Breast epithelium (tissue), 3 donors: Measurements from ENCODE around the gene TANGO2.

Experiments used
- POLR2A ChIP-seq: fragments of 450-650 bp; IDR thresholded peaks from one replicate; pipeline ENCODE4 v1.6.1; 2016; ENCODE audit warnings: antibody characterized with exemption, mild to moderate bottlenecking, moderate library complexity
- POLR2AphosphoS5 ChIP-seq, 3 donors: sonication (generic); formaldehyde crosslinking; IDR thresholded peaks; one replicate each; pipeline ENCODE4 v1.6.1; 2017; ENCODE audit warnings: antibody characterized with exemption in 3 of 3
- TF ChIP-seq, protein P1 (sequence below), 3 donors: fragments of 450-650 bp; IDR thresholded peaks; one replicate each; pipeline ENCODE4 v1.5.1; 2016 to 2017; ENCODE audit warnings: antibody characterized with exemption in 3 of 3, mild to moderate bottlenecking in 3 of 3, moderate library complexity in 3 of 3

DNA sequence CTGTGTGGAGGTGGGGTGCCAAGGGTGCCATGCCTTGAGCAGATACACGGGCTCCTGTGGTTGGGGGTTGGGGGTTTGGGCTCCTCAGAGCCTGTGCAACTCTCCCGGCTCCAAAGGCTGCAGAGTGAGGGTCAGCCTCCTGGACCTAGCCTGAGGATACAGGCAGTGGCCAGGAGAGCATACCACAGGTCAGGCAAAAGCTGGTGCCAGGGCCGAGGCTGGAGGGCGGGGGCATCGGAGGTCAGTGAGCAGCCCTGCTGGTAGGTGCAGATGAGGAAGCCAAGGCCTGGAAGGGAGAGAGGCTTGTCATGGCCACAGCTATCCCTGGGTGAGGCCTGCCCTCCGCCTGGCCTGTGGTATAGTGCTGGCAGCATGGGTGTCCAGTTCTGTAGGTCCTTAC, 33.6 kb downstream of the TANGO2 start:
- TF ChIP-seq, protein P1, sequence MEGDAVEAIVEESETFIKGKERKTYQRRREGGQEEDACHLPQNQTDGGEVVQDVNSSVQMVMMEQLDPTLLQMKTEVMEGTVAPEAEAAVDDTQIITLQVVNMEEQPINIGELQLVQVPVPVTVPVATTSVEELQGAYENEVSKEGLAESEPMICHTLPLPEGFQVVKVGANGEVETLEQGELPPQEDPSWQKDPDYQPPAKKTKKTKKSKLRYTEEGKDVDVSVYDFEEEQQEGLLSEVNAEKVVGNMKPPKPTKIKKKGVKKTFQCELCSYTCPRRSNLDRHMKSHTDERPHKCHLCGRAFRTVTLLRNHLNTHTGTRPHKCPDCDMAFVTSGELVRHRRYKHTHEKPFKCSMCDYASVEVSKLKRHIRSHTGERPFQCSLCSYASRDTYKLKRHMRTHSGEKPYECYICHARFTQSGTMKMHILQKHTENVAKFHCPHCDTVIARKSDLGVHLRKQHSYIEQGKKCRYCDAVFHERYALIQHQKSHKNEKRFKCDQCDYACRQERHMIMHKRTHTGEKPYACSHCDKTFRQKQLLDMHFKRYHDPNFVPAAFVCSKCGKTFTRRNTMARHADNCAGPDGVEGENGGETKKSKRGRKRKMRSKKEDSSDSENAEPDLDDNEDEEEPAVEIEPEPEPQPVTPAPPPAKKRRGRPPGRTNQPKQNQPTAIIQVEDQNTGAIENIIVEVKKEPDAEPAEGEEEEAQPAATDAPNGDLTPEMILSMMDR (IDR thresholded peaks at IDR 0.05): no peak
- TF ChIP-seq POLR2A (no peak), POLR2AphosphoS5 (IDR thresholded peaks at IDR 0.05) (no peak)
